Endothelial cell of umbilical vein (primary cell): ENCODE data around the gene ARHGAP15. TPM values are rescaled to one million over a fixed set of nuclear protein-coding genes. Genes with fewer than 3 reads are reported as not detected.

Experiments used
- BruUV-seq: library from RNA; stranded (reverse); fragments of 400-500 nt; replicated peaks from 2 replicates; lab custom pipeline; 2021; lab: Mats Ljungman, UMichigan
- CTCF ChIA-PET: fragments of 300-600, 350-600 bp; sonication (Branson Sonifier 250); formaldehyde crosslinking; loops from one replicate; lab custom pipeline; 2021; ENCODE audit warnings: antibody characterized with exemption, inconsistent platforms; lab: Charles Lee
- POLR2A ChIA-PET: fragments of 300-600, 350-600 bp; sonication (Branson Sonifier 250); formaldehyde crosslinking; loops from one replicate; lab custom pipeline; 2021; ENCODE audit warnings: antibody characterized with exemption, inconsistent platforms; lab: Charles Lee
- DNase-seq: peaks from one replicate; pipeline ENCODE4 v3.0.0-alpha.2; 2011; ENCODE audit warnings: low read depth, low spot score
- FAIRE-seq: peaks from 2 replicates; lab custom pipeline; 2011; peaks lifted over from hg19 to GRCh38; lab: Jason Lieb, UNC
- H2AFZ ChIP-seq: 2 replicates; pipeline ENCODE4 v1.6.0; 2012; ENCODE audit warnings: low read depth, low read length, control low read depth, inconsistent platforms
- H3K27ac ChIP-seq: 2 replicates; pipeline ENCODE4 v1.5.1; 2011; ENCODE audit warnings: low read depth, mild to moderate bottlenecking, control low read depth, low read length, moderate library complexity; ENCODE audit not compliant: insufficient read depth
- H3K27me3 ChIP-seq, 2 experiments: 2 replicates each; pipeline versions ENCODE4 v1.6.0 to v1.6.1; 2011; ENCODE audit warnings: low read length in 2 of 2, mixed read lengths in 1 of 2; ENCODE audit not compliant: control insufficient read depth in 2 of 2, insufficient read depth in 2 of 2
- H3K36me3 ChIP-seq, 2 experiments: 2 replicates in 1 of 2; 3 replicates in 1 of 2; pipeline ENCODE4 v1.5.1; 2011; ENCODE audit warnings: low read length in 2 of 2, mild to moderate bottlenecking in 1 of 2, moderate library complexity in 1 of 2; ENCODE audit not compliant: control insufficient read depth in 2 of 2, insufficient read depth in 2 of 2; ENCODE audit errors: extremely low read depth in 1 of 2
- H3K4me1 ChIP-seq: 3 replicates; pipeline ENCODE4 v1.5.1; 2011; ENCODE audit warnings: mild to moderate bottlenecking, low read length; ENCODE audit not compliant: control insufficient read depth, insufficient read depth; ENCODE audit errors: extremely low read depth
- H3K4me2 ChIP-seq: 2 replicates; pipeline ENCODE4 v1.6.1; 2011; ENCODE audit warnings: low read length, control low read depth, mixed read lengths; ENCODE audit not compliant: insufficient read depth
- H3K4me3 ChIP-seq, 3 experiments: fragments of 200-600 bp in 1 of 3; sonication (generic), shearing (Covaris generic) in 1 of 3; replicated peaks in 1 of 3; 2 replicates each; pipeline ENCODE4 v1.5.1; 2011 to 2016; ENCODE audit warnings: control low read depth in 3 of 3, low read length in 3 of 3, mild to moderate bottlenecking in 2 of 3, inconsistent platforms in 1 of 3, low read depth in 1 of 3, moderate library complexity in 1 of 3; ENCODE audit not compliant: insufficient read depth in 1 of 3
- H3K79me2 ChIP-seq: 2 replicates; pipeline ENCODE4 v1.6.0; 2012; ENCODE audit warnings: low read length, inconsistent platforms; ENCODE audit not compliant: control insufficient read depth, insufficient read depth
- H3K9ac ChIP-seq: replicated peaks from 2 replicates; pipeline ENCODE3; 2011; ENCODE audit warnings: low read length, control low read depth; ENCODE audit not compliant: insufficient read depth; ENCODE audit errors: extremely low read depth
- H3K9me1 ChIP-seq: replicated peaks from 3 replicates; pipeline ENCODE4 v1.6.0; 2011; ENCODE audit warnings: mild to moderate bottlenecking, low read length; ENCODE audit not compliant: control insufficient read depth, insufficient read depth; ENCODE audit errors: extremely low read depth
- H3K9me3 ChIP-seq: replicated peaks from 2 replicates; pipeline ENCODE4 v1.5.1; 2012; ENCODE audit warnings: low read length, inconsistent platforms; ENCODE audit not compliant: control insufficient read depth, insufficient read depth
- H4K20me1 ChIP-seq: replicated peaks from 2 replicates; pipeline ENCODE3; 2011; ENCODE audit warnings: mild to moderate bottlenecking, low read length; ENCODE audit not compliant: control insufficient read depth, insufficient read depth; ENCODE audit errors: extremely low read depth
- EZH2 ChIP-seq: IDR thresholded peaks from 2 replicates; pipeline ENCODE4 v1.6.1; 2012; ENCODE audit warnings: borderline replicate concordance, low read depth, mild to moderate bottlenecking, moderate library complexity, low read length, inconsistent platforms; ENCODE audit not compliant: severe bottlenecking
- FOS ChIP-seq: IDR thresholded peaks from 2 replicates; pipeline ENCODE4 v1.6.1; 2011; ENCODE audit warnings: mild to moderate bottlenecking, low read length, moderate library complexity, borderline replicate concordance; ENCODE audit not compliant: insufficient read depth
- GATA2 ChIP-seq: IDR thresholded peaks from 2 replicates; pipeline ENCODE4 v1.7.0; 2011; ENCODE audit warnings: low read depth, mild to moderate bottlenecking, moderate library complexity, mixed read lengths, low read length; ENCODE audit not compliant: insufficient read length, insufficient read depth
- JUN ChIP-seq: IDR thresholded peaks from 2 replicates; pipeline ENCODE4 v1.6.1; 2011; ENCODE audit warnings: borderline replicate concordance, low read depth; ENCODE audit not compliant: insufficient read length, insufficient read depth
- MYC ChIP-seq: IDR thresholded peaks from one replicate; pipeline ENCODE4 v1.6.1; 2011; ENCODE audit warnings: mild to moderate bottlenecking, low read depth, low read length
- POLR2A ChIP-seq: IDR thresholded peaks from 2 replicates; pipeline ENCODE4 v1.6.1; 2012; ENCODE audit warnings: low read depth, mild to moderate bottlenecking, control low read depth, low read length
- POLR2AphosphoS5 ChIP-seq: IDR thresholded peaks from 2 replicates; pipeline ENCODE4 v1.6.1; 2012; ENCODE audit warnings: low read depth, mild to moderate bottlenecking, control low read depth, low read length, moderate library complexity; ENCODE audit not compliant: insufficient read depth
- dilution Hi-C: fragments of 300-500 bp; cut with MboI; formaldehyde crosslinking; loops from one replicate; pipeline ENCODE4 v1.15.0; 2019; ENCODE audit warnings: low sequenced_read_pairs; ENCODE audit not compliant: extremely low pct_ligation_motif_present
- intact Hi-C: fragments of 100-400 bp; cut with micrococcal nuclease; formaldehyde crosslinking; loops from one replicate; pipeline ENCODE4 v1.10.0; 2022
- polyA plus RNA-seq, 4 experiments: library from polyadenylated mRNA; depleted of rRNA in 3 of 4; stranded (reverse) in 3 of 4; unstranded in 1 of 4; fragments of >200 nt; gene quantifications; 2 replicates each; pipeline versions ENCODE4 v1.2.1 to v1.2.3, GENCODE V29; 2011 to 2012; ENCODE audit warnings: missing spikeins in 1 of 4
- total RNA-seq: library from RNA; stranded (reverse); gene quantifications from 2 replicates; pipeline ENCODE4 v1.2.3, GENCODE V29; 2021
- TF ChIP-seq, protein P1 (sequence below), 2 donors: IDR thresholded peaks; 1 replicate in 1 of 2; 2 replicates in 1 of 2; pipeline ENCODE4 v1.5.1; 2011; ENCODE audit warnings: low read length in 2 of 2, mild to moderate bottlenecking in 2 of 2, moderate library complexity in 2 of 2, control low read depth in 1 of 2, inconsistent platforms in 1 of 2, low read depth in 1 of 2; ENCODE audit not compliant: insufficient read depth in 1 of 2; ENCODE audit errors: extremely low read depth in 1 of 2

The ARHGAP15 gene
- total and polyA plus RNA-seq, 2 donors (not counting 3 experiments of a cell fraction or from before 2014, with no cell fraction given) = not detected

DNA sequence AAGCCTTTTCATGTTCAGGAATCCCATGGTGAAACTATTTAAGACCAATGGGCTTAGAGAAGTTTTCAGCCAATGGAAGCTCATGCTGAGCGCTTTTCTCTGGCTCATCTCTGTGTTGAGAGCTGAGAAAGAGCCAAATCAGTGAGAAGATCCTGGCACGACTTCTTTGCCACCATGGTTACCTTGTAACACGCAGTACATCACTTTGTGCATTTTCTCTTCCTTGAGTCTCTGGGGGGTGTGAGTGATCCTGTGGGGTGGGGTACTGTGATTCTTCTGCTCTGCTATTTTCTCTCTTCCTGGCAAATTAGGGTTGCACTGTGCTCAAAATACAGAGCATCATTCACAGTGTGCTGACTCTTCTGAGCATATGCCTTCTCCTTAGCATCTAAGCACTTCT is 664.2 kb downstream of the ARHGAP15 start:
- FAIRE-seq (no peak), DNase-seq (no peak)
- intact Hi-C loops (no loop called here), dilution Hi-C loops (no loop called here)
- Histone ChIP-seq H3K4me2 (no peak overlapping the region), H4K20me1 (no peaks in the 10 kb centered on the region), H3K27me3 (no peaks in the 10 kb centered on the region), H3K9me1 (no peaks in the 10 kb centered on the region), H2AFZ (no peak overlapping the region), H3K27ac (no peak overlapping the region), H3K9me3 (no peaks in the 10 kb centered on the region), H3K36me3 (no peaks in the 10 kb centered on the region), H3K4me1 (no peaks in the 10 kb centered on the region), H3K4me3 (no peak overlapping the region), H3K79me2 (no peaks in the 10 kb centered on the region), H3K9ac (no peak overlapping the region)
- POLR2A ChIA-PET = no interaction called here
- no TSS peak for BruUV-seq
- CTCF ChIA-PET = interaction anchor here (0.9 kb wide), 1 partner anchor 12 kb away, joined by 3 read pairs; no protein-coding TSS in a partner anchor
- TF ChIP-seq GATA2 = no peak
- TF ChIP-seq, protein P1, sequence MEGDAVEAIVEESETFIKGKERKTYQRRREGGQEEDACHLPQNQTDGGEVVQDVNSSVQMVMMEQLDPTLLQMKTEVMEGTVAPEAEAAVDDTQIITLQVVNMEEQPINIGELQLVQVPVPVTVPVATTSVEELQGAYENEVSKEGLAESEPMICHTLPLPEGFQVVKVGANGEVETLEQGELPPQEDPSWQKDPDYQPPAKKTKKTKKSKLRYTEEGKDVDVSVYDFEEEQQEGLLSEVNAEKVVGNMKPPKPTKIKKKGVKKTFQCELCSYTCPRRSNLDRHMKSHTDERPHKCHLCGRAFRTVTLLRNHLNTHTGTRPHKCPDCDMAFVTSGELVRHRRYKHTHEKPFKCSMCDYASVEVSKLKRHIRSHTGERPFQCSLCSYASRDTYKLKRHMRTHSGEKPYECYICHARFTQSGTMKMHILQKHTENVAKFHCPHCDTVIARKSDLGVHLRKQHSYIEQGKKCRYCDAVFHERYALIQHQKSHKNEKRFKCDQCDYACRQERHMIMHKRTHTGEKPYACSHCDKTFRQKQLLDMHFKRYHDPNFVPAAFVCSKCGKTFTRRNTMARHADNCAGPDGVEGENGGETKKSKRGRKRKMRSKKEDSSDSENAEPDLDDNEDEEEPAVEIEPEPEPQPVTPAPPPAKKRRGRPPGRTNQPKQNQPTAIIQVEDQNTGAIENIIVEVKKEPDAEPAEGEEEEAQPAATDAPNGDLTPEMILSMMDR (IDR thresholded peaks at IDR 0.05; ENCODE audit: extremely low read depth in 1 of 2, insufficient read depth in 1 of 2, low read depth in 1 of 2, low read length in 2 of 2) = no peak
- no peak for TF ChIP-seq EZH2
- no peak for TF ChIP-seq POLR2A
- no peak for TF ChIP-seq POLR2AphosphoS5

DNA sequence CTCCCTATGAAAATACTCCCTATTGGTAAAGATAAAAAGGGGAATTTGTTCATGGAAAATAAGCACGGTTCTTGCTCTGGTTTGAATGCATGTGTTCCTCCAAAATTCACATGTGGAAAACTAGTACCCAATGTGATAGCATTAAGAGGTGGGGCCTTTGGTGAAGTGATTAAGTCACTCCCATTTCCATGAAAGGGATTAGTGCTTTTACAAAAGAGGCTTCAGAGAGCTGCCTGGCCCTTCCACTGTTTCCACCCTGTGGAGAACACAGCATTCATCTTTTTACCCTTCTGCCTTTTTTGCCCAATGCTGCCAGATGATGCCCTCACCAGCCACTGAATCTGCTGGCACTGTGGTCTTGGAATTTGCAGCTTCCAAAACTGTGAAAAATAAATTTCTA is 666.8 kb downstream of the ARHGAP15 start:
- Histone ChIP-seq H3K4me2 (no peak overlapping the region), H2AFZ (no peak overlapping the region), H3K27ac (no peak overlapping the region), H3K4me3 (no peak overlapping the region), H3K9ac (no peak overlapping the region), H3K36me3 (no peaks in the 10 kb centered on the region), H3K27me3 (no peaks in the 10 kb centered on the region), H4K20me1 (no peaks in the 10 kb centered on the region), H3K79me2 (no peaks in the 10 kb centered on the region), H3K4me1 (no peaks in the 10 kb centered on the region), H3K9me3 (no peaks in the 10 kb centered on the region), H3K9me1 (no peaks in the 10 kb centered on the region)
- TF ChIP-seq MYC = no peak
- no peak for TF ChIP-seq FOS
- no peak for TF ChIP-seq POLR2A
- TF ChIP-seq, protein P1 (IDR thresholded peaks at IDR 0.05; ENCODE audit: extremely low read depth in 1 of 2, insufficient read depth in 1 of 2, low read depth in 1 of 2, low read length in 2 of 2) = no peak
- no peak for TF ChIP-seq GATA2
- TF ChIP-seq POLR2AphosphoS5 = no peak
- no peak for TF ChIP-seq JUN
- FAIRE-seq (no peak), DNase-seq (no peak)
- intact Hi-C loops = no loop called here
- ChIA-PET CTCF (no interaction called here), POLR2A (no interaction called here)
- dilution Hi-C loops = no loop called here
- no TSS peak for BruUV-seq
